MM.1S (cell line): Measurements from ENCODE around the gene GIPC1.
"Not testable (repeated sequence)": the region's sequence is repeated elsewhere in the genome, so short reads cannot be mapped to it uniquely, and the experiment has no call there.

Source experiments
- DNase-seq: peaks from one replicate; pipeline ENCODE4 v3.0.0-alpha.2; 2015
- H2AFZ ChIP-seq: fragments of 300-600 bp; sonication (generic); 2 replicates; pipeline ENCODE4 v1.6.0; 2016; ENCODE audit warnings: antibody characterized with exemption, low read length
- H3F3A ChIP-seq: fragments of 300-600 bp; sonication (generic); 2 replicates; pipeline ENCODE4 v1.6.1; 2016; ENCODE audit warnings: mild to moderate bottlenecking, antibody characterized with exemption, low read length, moderate library complexity, mixed read lengths; ENCODE audit not compliant: insufficient read depth
- H3K27ac ChIP-seq: fragments of 300-600 bp; sonication (generic); 2 replicates; pipeline ENCODE4 v1.5.1; 2016; ENCODE audit warnings: mild to moderate bottlenecking, low read length
- H3K27me3 ChIP-seq: fragments of 300-600 bp; sonication (generic); replicated peaks from 2 replicates; pipeline ENCODE4 v1.6.0; 2016; ENCODE audit warnings: low read length; ENCODE audit not compliant: insufficient read depth
- H3K36me3 ChIP-seq: fragments of 300-600 bp; sonication (generic); replicated peaks from 2 replicates; pipeline ENCODE4 v1.6.1; 2016; ENCODE audit warnings: mild to moderate bottlenecking, low read length, mixed read lengths; ENCODE audit not compliant: insufficient read depth
- H3K4me1 ChIP-seq: fragments of 300-600 bp; sonication (generic); 2 replicates; pipeline ENCODE4 v1.6.1; 2016; ENCODE audit warnings: low read length, mixed read lengths
- H3K4me2 ChIP-seq: fragments of 300-600 bp; sonication (generic); 2 replicates; pipeline ENCODE4 v1.6.0; 2016; ENCODE audit warnings: low read depth, low read length
- H3K4me3 ChIP-seq: fragments of 300-600 bp; sonication (generic); 2 replicates; pipeline ENCODE4 v1.5.1; 2016; ENCODE audit warnings: low read length, mixed read lengths
- H3K79me2 ChIP-seq: fragments of 300-600 bp; sonication (generic); 2 replicates; pipeline ENCODE4 v1.6.1; 2016; ENCODE audit warnings: mixed run types, low read length, mixed read lengths
- H3K9ac ChIP-seq: fragments of 300-600 bp; sonication (generic); 2 replicates; pipeline ENCODE4 v1.6.1; 2016; ENCODE audit warnings: low read length, mixed read lengths
- H3K9me2 ChIP-seq: fragments of 300-600 bp; sonication (generic); replicated peaks from 2 replicates; pipeline ENCODE4 v1.6.1; 2016; ENCODE audit warnings: mild to moderate bottlenecking, low read length, mixed read lengths; ENCODE audit not compliant: insufficient read depth
- H3K9me3 ChIP-seq: fragments of 300-600 bp; sonication (generic); replicated peaks from 2 replicates; pipeline ENCODE4 v1.6.1; 2016; ENCODE audit warnings: mild to moderate bottlenecking, low read length, mixed read lengths; ENCODE audit not compliant: insufficient read depth
- H4K20me1 ChIP-seq: fragments of 300-600 bp; sonication (generic); 2 replicates; pipeline ENCODE4 v1.6.1; 2016; ENCODE audit warnings: mild to moderate bottlenecking, low read length, moderate library complexity, mixed read lengths; ENCODE audit not compliant: insufficient read depth
- EZH2 ChIP-seq: fragments of 300-600 bp; sonication (generic); optimal IDR thresholded peaks from 2 replicates; pipeline ENCODE3; 2017; ENCODE audit warnings: low read depth, mild to moderate bottlenecking, antibody characterized with exemption, low read length, mixed read lengths
- EZH2phosphoT487 ChIP-seq: fragments of 300-600 bp; sonication (generic); IDR thresholded peaks from 2 replicates; pipeline ENCODE4 v1.6.1; 2018; ENCODE audit warnings: antibody characterized with exemption, low read length
- TF ChIP-seq, protein P1 (sequence below): fragments of 300-600 bp; sonication (generic); IDR thresholded peaks from 2 replicates; pipeline ENCODE4 v1.5.1; 2016; ENCODE audit warnings: antibody characterized with exemption, low read length, mixed read lengths

GIPC1 gene

DNA sequence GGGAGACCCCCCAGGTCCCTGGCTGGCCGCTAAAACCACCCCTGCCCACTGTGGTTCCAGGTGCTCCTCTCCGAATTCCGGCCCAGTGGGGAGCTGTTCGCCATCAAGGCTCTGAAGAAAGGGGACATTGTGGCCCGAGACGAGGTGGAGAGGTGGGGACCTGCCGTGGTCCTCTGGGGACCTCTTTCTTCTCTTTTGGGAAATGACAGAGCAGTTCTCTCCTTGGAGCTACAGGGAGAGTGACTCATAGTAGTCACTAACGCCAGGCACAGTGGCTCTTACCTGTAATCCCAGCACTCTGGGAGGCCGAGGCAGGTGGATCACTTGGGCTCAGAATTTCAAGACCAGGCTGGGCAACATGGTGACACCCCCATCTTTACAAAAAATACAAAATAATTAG lies 28.1 kb downstream of the GIPC1 start:
- H3K9me3 ChIP-seq = no peaks in the 10 kb centered on the region
- no peak overlapping the region for H3K4me2 ChIP-seq
- H4K20me1 ChIP-seq = no peaks in the 10 kb centered on the region
- no peaks in the 10 kb centered on the region for H3K79me2 ChIP-seq
- no peak for DNase-seq
- no peak overlapping the region for H3K4me3 ChIP-seq
- no peak overlapping the region for H2AFZ ChIP-seq
- H3K4me1 ChIP-seq = no peaks in the 10 kb centered on the region
- no peaks in the 10 kb centered on the region for H3K9me2 ChIP-seq
- H3F3A ChIP-seq = no peaks in the 10 kb centered on the region
- no peak overlapping the region for H3K9ac ChIP-seq
- H3K27me3 ChIP-seq = peaks cover 6% of the 10 kb centered on the region; the same call in 1 of the 2 replicates
- no peak for TF ChIP-seq EZH2phosphoT487
- TF ChIP-seq, protein P1, sequence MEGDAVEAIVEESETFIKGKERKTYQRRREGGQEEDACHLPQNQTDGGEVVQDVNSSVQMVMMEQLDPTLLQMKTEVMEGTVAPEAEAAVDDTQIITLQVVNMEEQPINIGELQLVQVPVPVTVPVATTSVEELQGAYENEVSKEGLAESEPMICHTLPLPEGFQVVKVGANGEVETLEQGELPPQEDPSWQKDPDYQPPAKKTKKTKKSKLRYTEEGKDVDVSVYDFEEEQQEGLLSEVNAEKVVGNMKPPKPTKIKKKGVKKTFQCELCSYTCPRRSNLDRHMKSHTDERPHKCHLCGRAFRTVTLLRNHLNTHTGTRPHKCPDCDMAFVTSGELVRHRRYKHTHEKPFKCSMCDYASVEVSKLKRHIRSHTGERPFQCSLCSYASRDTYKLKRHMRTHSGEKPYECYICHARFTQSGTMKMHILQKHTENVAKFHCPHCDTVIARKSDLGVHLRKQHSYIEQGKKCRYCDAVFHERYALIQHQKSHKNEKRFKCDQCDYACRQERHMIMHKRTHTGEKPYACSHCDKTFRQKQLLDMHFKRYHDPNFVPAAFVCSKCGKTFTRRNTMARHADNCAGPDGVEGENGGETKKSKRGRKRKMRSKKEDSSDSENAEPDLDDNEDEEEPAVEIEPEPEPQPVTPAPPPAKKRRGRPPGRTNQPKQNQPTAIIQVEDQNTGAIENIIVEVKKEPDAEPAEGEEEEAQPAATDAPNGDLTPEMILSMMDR = no peak
- no peak for TF ChIP-seq EZH2
- no peaks in the 10 kb centered on the region for H3K36me3 ChIP-seq
- no peak overlapping the region for H3K27ac ChIP-seq

DNA sequence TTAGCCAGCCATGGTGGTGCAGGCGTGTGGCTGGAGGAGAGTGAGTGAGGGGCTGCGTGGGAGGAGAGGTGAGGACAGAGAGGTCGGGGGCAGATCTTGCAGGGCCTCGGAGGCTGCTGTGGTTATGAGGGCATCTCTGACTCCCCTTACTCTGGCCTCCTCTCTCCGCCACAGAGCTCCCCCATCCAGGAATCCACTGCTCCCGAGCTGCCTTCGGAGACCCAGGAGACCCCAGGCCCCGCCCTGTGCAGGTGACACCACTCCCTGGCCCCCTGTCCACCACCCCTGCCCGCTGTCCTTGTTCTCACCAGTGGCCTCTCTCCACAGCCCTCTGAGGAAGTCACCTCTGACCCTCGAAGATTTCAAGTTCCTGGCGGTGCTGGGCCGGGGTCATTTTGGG lies 28.5 kb downstream of the GIPC1 start:
- Histone ChIP-seq H3K9me2 (no peaks in the 10 kb centered on the region), H3K79me2 (no peaks in the 10 kb centered on the region), H3K9ac (no peak overlapping the region), H3K4me3 (no peak overlapping the region), H3K36me3 (no peaks in the 10 kb centered on the region), H3K9me3 (no peaks in the 10 kb centered on the region), H3F3A (no peaks in the 10 kb centered on the region), H2AFZ (no peak overlapping the region), H4K20me1 (no peaks in the 10 kb centered on the region), H3K4me1 (no peaks in the 10 kb centered on the region), H3K27me3 (peaks cover 2% of the 10 kb centered on the region; the same call in 1 of the 2 replicates), H3K27ac (no peak overlapping the region), H3K4me2 (no peak overlapping the region)
- TF ChIP-seq, protein P1 = no peak
- TF ChIP-seq EZH2 (no peak), EZH2phosphoT487 (no peak)
- no peak for DNase-seq

DNA sequence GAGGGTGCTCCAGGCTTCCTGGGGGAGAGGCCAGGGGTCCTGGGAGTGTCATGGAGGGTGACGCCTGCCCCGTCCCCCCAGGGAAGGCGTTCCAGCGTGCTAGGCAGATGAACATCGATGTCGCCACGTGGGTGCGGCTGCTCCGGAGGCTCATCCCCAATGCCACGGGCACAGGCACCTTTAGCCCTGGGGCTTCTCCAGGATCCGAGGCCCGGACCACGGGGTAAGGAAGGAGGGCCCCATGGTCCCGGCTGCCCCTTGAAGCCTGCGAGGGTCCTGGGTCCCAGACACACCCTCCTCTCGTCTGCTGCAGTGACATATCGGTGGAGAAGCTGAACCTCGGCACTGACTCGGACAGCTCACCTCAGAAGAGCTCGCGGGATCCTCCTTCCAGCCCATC lies 32.2 kb downstream of the GIPC1 start:
- no peaks in the 10 kb centered on the region for H3K4me1 ChIP-seq
- TF ChIP-seq EZH2 = no peak
- no peak for TF ChIP-seq EZH2phosphoT487
- TF ChIP-seq, protein P1 = no peak
- H3K27ac ChIP-seq = no peak overlapping the region
- no peak overlapping the region for H3K4me3 ChIP-seq
- no peaks in the 10 kb centered on the region for H4K20me1 ChIP-seq
- no peak overlapping the region for H2AFZ ChIP-seq
- no peaks in the 10 kb centered on the region for H3K27me3 ChIP-seq
- H3K9me2 ChIP-seq = no peaks in the 10 kb centered on the region
- H3K36me3 ChIP-seq = no peaks in the 10 kb centered on the region
- H3K4me2 ChIP-seq = no peak overlapping the region
- no peaks in the 10 kb centered on the region for H3K79me2 ChIP-seq
- DNase-seq = no peak
- H3K9me3 ChIP-seq = no peaks in the 10 kb centered on the region
- H3K9ac ChIP-seq = no peak overlapping the region
- H3F3A ChIP-seq = no peaks in the 10 kb centered on the region

DNA sequence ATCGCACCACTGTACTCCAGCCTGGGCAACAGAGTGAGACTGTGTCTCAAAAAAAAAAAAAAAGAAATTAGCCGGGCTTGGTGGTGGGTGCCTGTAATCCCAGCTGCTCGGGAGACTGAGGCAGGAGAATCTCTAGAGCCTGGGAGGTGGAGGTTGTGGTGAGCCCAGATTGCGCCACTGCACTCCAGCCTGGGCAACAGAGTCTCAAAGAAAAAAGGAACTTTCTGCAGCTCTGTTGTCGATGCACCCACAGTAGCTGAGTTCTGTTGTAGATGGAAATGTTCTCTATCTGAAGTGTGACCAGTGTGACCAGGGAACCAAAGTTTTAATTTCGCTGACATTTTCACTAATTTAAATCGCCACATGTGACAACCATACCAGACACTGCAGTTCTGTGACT lies 33.5 kb downstream of the GIPC1 start:
- not testable (repeated sequence) for H3K36me3 ChIP-seq, H3K9me2 ChIP-seq, H3K27me3 ChIP-seq, H4K20me1 ChIP-seq, H3K9ac ChIP-seq, H3K4me3 ChIP-seq, H3K4me1 ChIP-seq, H2AFZ ChIP-seq, H3K4me2 ChIP-seq, H3K9me3 ChIP-seq, H3K27ac ChIP-seq, DNase-seq, H3K79me2 ChIP-seq, H3F3A ChIP-seq
